ENCODE data around the gene LITAF.

Gene LITAF

DNA sequence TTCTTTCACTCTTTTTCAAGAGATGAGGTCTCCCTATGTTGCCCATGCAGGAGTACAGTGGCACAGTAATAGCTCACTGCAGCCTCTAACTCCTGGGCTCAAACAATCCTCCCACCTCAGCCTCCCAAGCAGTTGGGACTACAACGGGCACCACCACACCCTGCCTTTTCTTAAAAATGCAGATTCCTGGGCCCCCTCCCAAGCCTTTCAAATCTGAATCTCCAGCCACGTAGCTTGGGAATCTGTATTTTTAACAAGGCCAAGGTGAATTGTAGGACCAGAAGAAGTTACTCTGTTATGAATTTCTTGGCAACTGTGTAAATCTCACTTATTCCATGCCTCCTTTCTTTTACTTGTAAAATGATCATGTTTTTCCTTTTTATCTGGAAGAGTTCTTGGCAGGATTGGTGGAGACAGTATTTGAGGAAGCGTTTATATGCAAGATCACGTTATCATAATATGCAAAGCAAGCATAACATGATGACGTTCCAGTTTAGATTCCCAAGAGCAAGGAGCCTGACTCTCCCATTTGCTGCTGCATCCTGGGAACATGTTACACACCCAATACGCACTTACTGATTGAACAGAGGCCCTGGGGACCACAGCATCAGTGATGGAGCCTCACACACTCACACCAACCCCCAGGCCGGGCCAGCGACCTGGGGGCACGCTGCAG, 44.5 kb downstream of the LITAF start:
- TF ChIP-seq, protein P1, sequence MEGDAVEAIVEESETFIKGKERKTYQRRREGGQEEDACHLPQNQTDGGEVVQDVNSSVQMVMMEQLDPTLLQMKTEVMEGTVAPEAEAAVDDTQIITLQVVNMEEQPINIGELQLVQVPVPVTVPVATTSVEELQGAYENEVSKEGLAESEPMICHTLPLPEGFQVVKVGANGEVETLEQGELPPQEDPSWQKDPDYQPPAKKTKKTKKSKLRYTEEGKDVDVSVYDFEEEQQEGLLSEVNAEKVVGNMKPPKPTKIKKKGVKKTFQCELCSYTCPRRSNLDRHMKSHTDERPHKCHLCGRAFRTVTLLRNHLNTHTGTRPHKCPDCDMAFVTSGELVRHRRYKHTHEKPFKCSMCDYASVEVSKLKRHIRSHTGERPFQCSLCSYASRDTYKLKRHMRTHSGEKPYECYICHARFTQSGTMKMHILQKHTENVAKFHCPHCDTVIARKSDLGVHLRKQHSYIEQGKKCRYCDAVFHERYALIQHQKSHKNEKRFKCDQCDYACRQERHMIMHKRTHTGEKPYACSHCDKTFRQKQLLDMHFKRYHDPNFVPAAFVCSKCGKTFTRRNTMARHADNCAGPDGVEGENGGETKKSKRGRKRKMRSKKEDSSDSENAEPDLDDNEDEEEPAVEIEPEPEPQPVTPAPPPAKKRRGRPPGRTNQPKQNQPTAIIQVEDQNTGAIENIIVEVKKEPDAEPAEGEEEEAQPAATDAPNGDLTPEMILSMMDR (IDR thresholded peaks at IDR 0.05; ENCODE audit: low read depth, low read length, missing control alignments): no peak
- DNase-seq (ENCODE audit: extremely low read depth, low read depth): no peak
- no peak overlapping the region for H3K4me3 ChIP-seq (replicated peaks; ENCODE audit: low read depth, low read length)

DNA sequence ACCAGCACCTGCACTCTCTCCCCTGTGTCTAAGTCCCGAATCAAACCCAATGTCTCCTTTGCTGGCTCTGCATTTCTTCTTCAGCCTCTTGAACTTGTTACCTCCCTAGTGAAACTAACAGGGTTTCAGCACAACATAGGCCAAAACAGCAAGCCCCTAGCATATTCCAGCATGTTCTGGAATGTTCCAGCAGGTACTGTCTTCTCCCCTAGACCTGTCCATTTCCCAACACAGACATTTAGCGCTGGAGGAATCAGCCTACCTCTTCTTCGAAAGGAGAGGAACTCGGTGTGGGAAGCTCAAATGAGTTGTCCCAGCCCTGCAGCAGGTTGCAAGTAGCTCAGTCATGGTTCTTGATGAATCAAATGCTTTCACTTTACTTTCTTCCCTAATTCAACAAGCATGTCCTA, 47.1 kb downstream of the LITAF start:
- TF ChIP-seq, protein P1 (IDR thresholded peaks at IDR 0.05; ENCODE audit: low read depth, low read length, missing control alignments): no peak
- H3K4me3 ChIP-seq (replicated peaks; ENCODE audit: low read depth, low read length): no peak overlapping the region
- DNase-seq (ENCODE audit: extremely low read depth, low read depth): no peak

DNA sequence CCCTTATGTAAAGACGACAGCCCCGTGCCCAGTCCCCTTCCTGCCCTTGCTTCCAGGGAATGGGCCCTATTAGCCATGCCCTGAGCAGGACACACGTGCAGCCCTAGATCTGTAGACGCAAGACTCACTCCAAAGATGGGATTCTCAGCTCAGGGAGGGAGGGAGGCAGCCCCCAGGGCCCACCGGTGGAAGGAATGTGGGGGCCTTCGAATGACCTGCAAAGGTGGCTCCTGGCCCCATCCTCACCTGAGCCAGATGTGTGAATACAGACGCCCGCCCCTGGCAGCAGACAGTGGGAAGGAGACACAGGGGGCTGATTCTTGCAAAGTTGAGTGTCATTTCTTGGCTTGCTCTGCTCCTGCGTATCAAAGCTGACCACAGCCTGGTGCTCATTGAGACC, 47.8 kb downstream of the LITAF start:
- TF ChIP-seq, protein P1 (IDR thresholded peaks at IDR 0.05; ENCODE audit: low read depth, low read length, missing control alignments): no peak
- DNase-seq (ENCODE audit: extremely low read depth, low read depth): no peak
- H3K4me3 ChIP-seq (replicated peaks; ENCODE audit: low read depth, low read length): no peak overlapping the region

DNA sequence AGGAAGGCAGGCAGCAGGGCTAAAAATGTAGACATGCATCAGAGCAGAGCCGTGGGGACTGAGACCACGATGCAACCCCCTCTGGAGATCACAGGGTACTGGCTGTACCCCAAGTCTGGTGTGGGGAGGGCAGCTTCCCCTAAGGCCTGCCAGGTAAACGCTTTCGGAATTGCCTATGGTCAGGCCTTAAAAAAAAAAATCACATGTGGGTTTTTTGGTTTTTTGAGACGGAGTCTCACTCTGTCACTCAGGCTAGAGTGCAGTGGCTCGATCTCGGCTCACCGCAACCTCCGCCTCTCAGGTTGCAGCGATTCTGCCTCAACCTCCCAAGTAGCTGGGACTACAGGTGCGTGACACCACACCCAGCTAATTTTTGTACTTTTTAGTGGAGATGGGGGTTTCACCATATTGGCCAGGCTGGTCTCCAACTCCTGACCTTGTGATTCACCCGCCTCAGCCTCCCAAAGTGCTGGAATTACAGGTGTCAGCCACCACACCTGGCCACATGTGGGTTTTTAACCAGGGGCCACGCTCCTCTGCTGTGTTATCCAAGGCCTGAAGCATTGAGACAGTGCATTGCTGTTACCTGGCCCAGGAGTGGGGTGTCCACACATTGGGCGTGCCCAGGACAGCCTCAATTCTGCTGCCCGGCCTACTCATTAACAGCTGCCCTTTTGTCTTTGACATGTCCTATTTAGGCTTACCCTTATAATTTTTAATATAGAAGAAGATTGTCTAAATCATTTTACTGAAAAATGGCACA, 50.4 kb downstream of the LITAF start:
- TF ChIP-seq, protein P1 (IDR thresholded peaks at IDR 0.05; ENCODE audit: low read depth, low read length, missing control alignments): no peak
- H3K4me3 ChIP-seq (replicated peaks; ENCODE audit: low read depth, low read length): no peak overlapping the region
- no peak for DNase-seq (ENCODE audit: extremely low read depth, low read depth)

DNA sequence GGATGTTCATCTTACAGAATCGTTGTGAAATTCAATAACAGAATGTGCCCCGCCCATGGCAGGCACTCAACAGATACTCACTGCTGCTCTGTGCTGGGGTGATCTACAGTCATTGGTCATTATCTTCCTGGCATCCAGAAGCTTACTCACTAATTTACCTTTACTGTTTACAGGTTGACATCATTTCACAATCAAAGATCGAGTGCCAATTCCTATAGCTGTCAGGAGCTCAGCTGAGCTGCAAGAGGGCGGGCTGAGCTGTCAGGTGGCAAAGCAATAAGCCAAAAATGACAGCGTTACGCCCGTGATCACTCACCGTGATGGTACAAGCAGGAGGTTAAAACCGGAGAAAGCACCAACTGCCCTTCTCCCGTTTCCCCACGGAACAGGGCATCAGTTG, 51.2 kb downstream of the LITAF start:
- TF ChIP-seq, protein P1 (IDR thresholded peaks at IDR 0.05; ENCODE audit: low read depth, low read length, missing control alignments): no peak
- H3K4me3 ChIP-seq (replicated peaks; ENCODE audit: low read depth, low read length): no peak overlapping the region
- DNase-seq (ENCODE audit: extremely low read depth, low read depth): no peak

DNA sequence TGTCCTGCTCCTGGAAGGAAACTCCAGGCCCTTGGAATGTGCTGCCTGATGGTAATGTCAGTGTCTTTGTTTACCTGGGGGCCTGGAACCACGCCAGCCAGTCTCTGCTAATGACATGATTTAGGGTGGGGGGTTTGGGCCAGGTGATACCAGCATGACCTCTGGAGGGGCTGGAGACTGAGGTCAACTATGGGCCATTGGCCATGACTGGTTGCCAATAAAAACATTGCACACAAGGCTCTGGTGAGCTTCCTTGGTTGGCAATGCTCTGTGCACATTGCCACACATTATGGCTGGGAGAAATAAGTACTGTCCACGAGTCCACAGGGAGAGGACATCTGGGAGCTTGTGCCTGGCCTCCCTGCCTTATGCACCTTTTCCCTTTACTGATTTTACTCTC, 52.5 kb downstream of the LITAF start:
- TF ChIP-seq, protein P1 (IDR thresholded peaks at IDR 0.05; ENCODE audit: low read depth, low read length, missing control alignments): no peak
- no peak overlapping the region for H3K4me3 ChIP-seq (replicated peaks; ENCODE audit: low read depth, low read length)
- no peak for DNase-seq (ENCODE audit: extremely low read depth, low read depth)
